ENCODE measurements around the gene STK38L. TPM values are rescaled to one million over a fixed set of nuclear protein-coding genes. Genes with fewer than 3 reads are reported as not detected.
A peak's percentile ranks its signal among the peaks of the same experiment; 100 is the strongest.

The STK38L gene
- total RNA-seq, 4 donors from 2014 or later, result 64.6 to 102 (median 82.4) TPM

DNA sequence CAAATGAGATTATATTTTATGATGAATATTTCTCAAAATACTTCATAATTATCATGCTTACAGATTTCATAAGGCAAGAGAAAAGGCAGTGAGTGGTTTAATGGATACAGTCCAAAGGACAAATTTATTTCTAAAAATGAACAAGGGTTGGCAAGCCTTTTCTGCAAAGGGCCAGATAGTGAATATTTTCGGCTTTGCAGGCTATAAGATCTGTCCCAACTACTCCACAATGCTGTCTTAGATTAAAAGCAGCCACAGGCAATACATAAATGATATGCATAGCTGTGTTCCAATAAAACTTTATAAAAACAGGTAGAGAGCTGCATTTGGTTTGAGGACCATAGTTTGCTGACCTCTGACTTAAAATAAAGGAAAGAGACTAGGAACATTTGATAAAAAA lies 42.9 kb upstream of the STK38L start:
- TF ChIP-seq EP300 (IDR thresholded peaks at IDR 0.05) (no peak), POLR2A (IDR thresholded peaks at IDR 0.05; ENCODE audit: low read depth) (no peak), POLR2AphosphoS5 (IDR thresholded peaks at IDR 0.05) (no peak)
- TF ChIP-seq, protein P1, sequence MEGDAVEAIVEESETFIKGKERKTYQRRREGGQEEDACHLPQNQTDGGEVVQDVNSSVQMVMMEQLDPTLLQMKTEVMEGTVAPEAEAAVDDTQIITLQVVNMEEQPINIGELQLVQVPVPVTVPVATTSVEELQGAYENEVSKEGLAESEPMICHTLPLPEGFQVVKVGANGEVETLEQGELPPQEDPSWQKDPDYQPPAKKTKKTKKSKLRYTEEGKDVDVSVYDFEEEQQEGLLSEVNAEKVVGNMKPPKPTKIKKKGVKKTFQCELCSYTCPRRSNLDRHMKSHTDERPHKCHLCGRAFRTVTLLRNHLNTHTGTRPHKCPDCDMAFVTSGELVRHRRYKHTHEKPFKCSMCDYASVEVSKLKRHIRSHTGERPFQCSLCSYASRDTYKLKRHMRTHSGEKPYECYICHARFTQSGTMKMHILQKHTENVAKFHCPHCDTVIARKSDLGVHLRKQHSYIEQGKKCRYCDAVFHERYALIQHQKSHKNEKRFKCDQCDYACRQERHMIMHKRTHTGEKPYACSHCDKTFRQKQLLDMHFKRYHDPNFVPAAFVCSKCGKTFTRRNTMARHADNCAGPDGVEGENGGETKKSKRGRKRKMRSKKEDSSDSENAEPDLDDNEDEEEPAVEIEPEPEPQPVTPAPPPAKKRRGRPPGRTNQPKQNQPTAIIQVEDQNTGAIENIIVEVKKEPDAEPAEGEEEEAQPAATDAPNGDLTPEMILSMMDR (IDR thresholded peaks at IDR 0.05), result no peak
- no peak for DNase-seq (ENCODE audit: extremely low spot score)
- 26% methylated on average over 1 of the region's 1 CpG for WGBS
- Histone ChIP-seq H3K36me3 (no peaks in the 10 kb centered on the region), H3K4me1 (peaks cover 15 to 52% (median 42%) of the 10 kb centered on the region in 4 donors), H3K27ac (replicated peaks in 1 of 4) (peak overlapping the region; percentile 85 to 88 (median 86)), H3K9me3 (no peaks in the 10 kb centered on the region), H3K27me3 (no peaks in the 10 kb centered on the region), H3K4me3 (no peak overlapping the region)
- intact Hi-C loops (cut with DNase I), result no loop called here

DNA sequence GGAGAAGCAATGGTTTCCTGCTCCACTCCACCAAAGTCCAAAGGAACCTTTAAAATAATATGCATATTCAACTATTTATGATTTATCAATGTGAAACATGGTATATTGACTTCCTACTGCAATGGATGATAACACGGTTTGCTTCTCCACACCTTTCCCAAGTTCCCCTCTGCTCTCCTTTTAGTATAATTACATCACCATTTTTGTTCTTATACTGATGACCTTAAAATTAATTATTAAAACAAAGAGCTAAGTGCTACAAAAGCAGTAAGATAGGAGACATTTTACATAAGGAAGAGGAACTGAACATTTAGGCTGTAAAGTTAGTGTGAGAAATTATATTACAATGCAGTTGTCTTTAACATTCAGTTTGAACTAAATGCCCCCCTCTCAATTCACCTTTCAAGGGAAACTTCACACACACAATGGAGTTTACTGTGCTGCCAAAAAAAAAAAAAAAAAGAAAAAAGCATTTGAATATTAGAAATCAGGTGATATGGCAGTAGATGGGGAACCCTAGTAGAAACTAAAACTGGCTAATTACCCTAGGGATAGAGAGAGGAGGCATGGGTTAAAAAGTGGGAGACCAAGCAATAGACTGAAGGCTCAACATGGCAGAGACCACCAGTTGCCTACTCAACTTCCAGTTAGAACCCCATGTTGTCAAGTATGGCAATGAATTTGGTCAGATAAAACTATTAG lies 37.1 kb upstream of the STK38L start:
- intact Hi-C loops (cut with DNase I), result no loop called here
- peaks cover under 1 to 4% (median 2%) of the 10 kb centered on the region in 4 donors for H3K4me1 ChIP-seq
- TF ChIP-seq POLR2A (IDR thresholded peaks at IDR 0.05; ENCODE audit: low read depth), result no peak
- TF ChIP-seq EP300 (IDR thresholded peaks at IDR 0.05), result no peak
- no peaks in the 10 kb centered on the region for H3K9me3 ChIP-seq
- 78% methylated on average over 1 of the region's 1 CpG for WGBS
- no peak overlapping the region for H3K4me3 ChIP-seq
- no peaks in the 10 kb centered on the region for H3K27me3 ChIP-seq
- DNase-seq (ENCODE audit: extremely low spot score), result peak; percentile 7
- no peak overlapping the region for H3K27ac ChIP-seq (replicated peaks in 1 of 4)
- no peaks in the 10 kb centered on the region for H3K36me3 ChIP-seq

DNA sequence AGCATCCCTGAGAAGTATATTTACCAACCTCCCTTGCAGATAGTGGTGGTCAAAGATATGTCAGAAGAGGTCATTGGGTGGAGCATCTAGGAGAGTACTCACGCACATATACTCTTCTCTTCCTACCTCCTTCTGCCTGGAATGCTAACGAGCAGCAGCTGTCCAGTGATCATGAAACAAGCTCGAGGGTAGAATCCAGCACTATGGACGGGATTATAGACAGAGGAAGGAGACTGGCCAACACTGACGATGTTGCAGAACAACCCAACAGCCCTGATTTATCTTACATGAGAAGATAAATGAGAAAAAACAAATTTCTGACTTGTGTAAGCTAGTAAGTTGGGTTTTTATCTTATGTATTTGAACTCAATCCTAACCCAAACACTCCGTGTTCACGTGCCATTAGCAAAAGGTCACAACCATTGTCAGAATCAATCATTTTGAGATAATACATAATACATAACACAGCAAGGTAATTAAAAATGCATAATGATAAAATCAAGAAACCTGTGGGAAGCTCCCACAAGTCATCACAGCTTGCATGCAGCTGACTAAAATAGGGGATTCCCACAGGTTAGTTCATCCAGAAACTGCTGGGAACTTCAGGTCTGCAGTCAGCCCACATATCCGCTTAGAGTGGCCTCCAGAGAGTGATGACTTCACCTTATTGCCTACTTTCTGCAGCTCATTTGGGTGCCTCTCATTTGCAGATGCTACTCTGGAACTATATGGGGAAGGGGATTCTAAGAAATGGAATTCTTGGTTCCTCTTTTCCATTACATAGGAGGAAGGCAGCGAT lies 36.3 kb upstream of the STK38L start:
- Histone ChIP-seq H3K27ac (replicated peaks in 1 of 4) (no peak overlapping the region), H3K27me3 (no peaks in the 10 kb centered on the region), H3K4me3 (no peak overlapping the region), H3K36me3 (no peaks in the 10 kb centered on the region), H3K4me1 (no peaks in the 10 kb centered on the region), H3K9me3 (no peaks in the 10 kb centered on the region)
- 53% methylated on average over 9 of the region's 9 CpGs for WGBS
- no peak for TF ChIP-seq POLR2AphosphoS5 (IDR thresholded peaks at IDR 0.05)
- TF ChIP-seq EP300 (IDR thresholded peaks at IDR 0.05), result no peak
- TF ChIP-seq, protein P1 (IDR thresholded peaks at IDR 0.05), result no peak
- no peak for TF ChIP-seq POLR2A (IDR thresholded peaks at IDR 0.05; ENCODE audit: low read depth)
- no peak for DNase-seq (ENCODE audit: extremely low spot score)
- intact Hi-C loops (cut with DNase I), result no loop called here

DNA sequence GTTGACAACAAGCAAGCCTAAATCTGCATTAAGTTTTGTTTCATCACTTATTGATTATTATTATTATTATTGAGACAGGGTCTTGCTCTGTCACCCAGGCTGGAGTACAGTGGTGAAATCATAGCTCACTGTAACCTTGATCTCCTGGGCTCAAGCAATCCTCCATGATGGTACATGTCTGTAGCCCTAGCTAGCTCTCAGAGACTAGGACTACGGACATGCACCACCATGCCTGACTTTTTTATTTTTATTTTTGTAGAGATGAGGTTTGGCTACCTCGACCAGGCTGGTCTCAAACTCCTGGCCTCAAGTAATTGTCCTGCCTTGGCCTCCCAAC lies 35.7 kb upstream of the STK38L start:
- WGBS, result 82% methylated on average over 2 of the region's 2 CpGs
- TF ChIP-seq POLR2A (IDR thresholded peaks at IDR 0.05; ENCODE audit: low read depth) (no peak), POLR2AphosphoS5 (IDR thresholded peaks at IDR 0.05) (no peak), EP300 (IDR thresholded peaks at IDR 0.05) (no peak)
- TF ChIP-seq, protein P1 (IDR thresholded peaks at IDR 0.05), result no peak
- intact Hi-C loops (cut with DNase I), result no loop called here

DNA sequence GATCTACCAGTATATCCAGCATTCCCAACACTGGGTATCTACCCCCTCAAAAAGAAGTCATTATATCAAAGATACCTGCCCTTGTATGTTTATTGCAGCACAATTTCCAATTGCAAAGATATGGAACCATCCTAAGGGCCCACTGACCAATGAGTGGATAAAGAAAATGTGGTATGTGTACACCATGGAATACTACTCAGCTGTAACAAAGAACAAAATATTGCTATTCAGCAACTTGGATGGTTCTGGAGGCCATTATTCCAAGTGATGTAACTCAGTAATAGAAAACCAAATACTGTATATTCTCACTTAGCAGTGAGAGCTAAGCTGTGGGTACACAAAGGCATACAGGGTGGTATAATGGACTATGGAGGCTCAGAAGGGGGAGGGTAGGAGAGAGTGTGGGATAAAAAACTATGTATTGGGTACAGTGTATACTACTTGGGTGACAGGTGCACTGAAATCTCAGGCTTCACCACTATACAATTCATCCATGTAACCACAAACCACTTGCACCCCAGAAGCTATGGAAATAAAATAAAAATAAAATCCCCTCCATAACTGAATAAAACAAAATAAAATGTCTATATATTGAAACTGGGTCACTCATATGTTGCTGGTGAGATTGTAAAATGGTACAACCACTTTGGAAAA lies 34.7 kb upstream of the STK38L start:
- no peak overlapping the region for H3K4me3 ChIP-seq
- H3K27me3 ChIP-seq, result no peaks in the 10 kb centered on the region
- TF ChIP-seq, protein P1 (IDR thresholded peaks at IDR 0.05), result no peak
- TF ChIP-seq POLR2A (IDR thresholded peaks at IDR 0.05; ENCODE audit: low read depth) (no peak), EP300 (IDR thresholded peaks at IDR 0.05) (no peak), POLR2AphosphoS5 (IDR thresholded peaks at IDR 0.05) (no peak)
- intact Hi-C loops (cut with DNase I), result no loop called here
- H3K9me3 ChIP-seq, result no peaks in the 10 kb centered on the region
- no peak for DNase-seq (ENCODE audit: extremely low spot score)
- no peaks in the 10 kb centered on the region for H3K36me3 ChIP-seq
- no peaks in the 10 kb centered on the region for H3K4me1 ChIP-seq
- no peak overlapping the region for H3K27ac ChIP-seq (replicated peaks in 1 of 4)

More for the DNA sequence above, 35.7 kb upstream of the STK38L start:
- no peaks in the 10 kb centered on the region for H3K9me3 ChIP-seq
- H3K4me3 ChIP-seq, result no peak overlapping the region
- H3K4me1 ChIP-seq, result no peaks in the 10 kb centered on the region
- no peaks in the 10 kb centered on the region for H3K36me3 ChIP-seq
- no peaks in the 10 kb centered on the region for H3K27me3 ChIP-seq
- no peak for DNase-seq (ENCODE audit: extremely low spot score)
- no peak overlapping the region for H3K27ac ChIP-seq (replicated peaks in 1 of 4)

Measured in esophagus muscularis mucosa (tissue), 4 donors.